Spleen (tissue), 7 donors: ENCODE data around the gene SH3RF1.

Source experiments
- CTCF ChIP-seq, 11 experiments: fragments of 200-600 bp in 7 of 11; fragments of 450-650 bp in 4 of 11; sonication (generic) in 4 of 11; IDR thresholded peaks in 8 of 11; conservative IDR thresholded peaks in 3 of 11; 1 replicate in 7 of 11; 2 replicates in 4 of 11; pipeline versions ENCODE4 v1.4.0 to v1.8.0; 2016 to 2021; ENCODE audit warnings: antibody characterized with exemption in 11 of 11, inconsistent platforms in 4 of 11, mild to moderate bottlenecking in 1 of 11
- POLR2AphosphoS5 ChIP-seq, 3 donors: sonication (generic); formaldehyde crosslinking; IDR thresholded peaks; one replicate each; pipeline ENCODE4 v1.5.1; 2017; ENCODE audit warnings: antibody characterized with exemption in 3 of 3
- donor health status: DM: no; HTN: no; CAD: no; lungs with moderate emphysema.
- donor health status: DM: no; HTN: no; CAD: no.
- donor health status: DM: no; HTN: no; CAD: no.

GRCh38 chr4:169243825-169244609 is 26.7 kb downstream of the SH3RF1 start:
- TF ChIP-seq CTCF (IDR thresholded peaks at IDR 0.05 in 8 of 11, conservative IDR thresholded peaks at IDR 0.05 in 3 of 11) (no peak), POLR2AphosphoS5 (IDR thresholded peaks at IDR 0.05) (no peak)
